Measurements from ENCODE around the gene PACRG. TPM values are rescaled to one million over a fixed set of nuclear protein-coding genes. Genes with fewer than 3 reads are reported as not detected.

PACRG gene
- total RNA-seq, 2 donors from 2014 or later = 1.7 TPM; not detected in 1

DNA sequence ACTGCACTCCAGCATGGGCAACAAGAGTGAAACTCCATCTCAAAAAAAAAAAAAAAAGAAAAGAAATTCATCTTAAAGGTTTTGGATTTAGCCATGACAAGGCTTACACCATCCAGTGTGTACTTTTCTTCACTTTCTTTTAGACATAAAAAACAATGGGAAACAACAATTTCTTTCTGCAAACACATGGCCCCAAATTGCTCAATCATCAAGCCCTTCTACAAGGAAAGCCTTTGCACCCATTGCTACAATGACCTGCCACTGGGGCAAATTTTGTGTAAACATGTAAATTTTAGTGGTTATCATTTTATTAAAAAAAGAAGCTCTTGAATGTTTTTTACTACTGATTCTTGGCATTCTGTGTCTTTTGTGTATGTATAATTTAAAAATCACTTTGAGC is 554.9 kb downstream of the PACRG start:
- DNase-seq = no peak
- intact Hi-C loops (cut with DNase I) = no loop called here
- Histone ChIP-seq H3K4me3 (no peak overlapping the region), H3K36me3 (no peaks in the 10 kb centered on the region), H3K4me1 (no peaks in the 10 kb centered on the region), H3K9me3 (no peaks in the 10 kb centered on the region), H3K9ac (ENCODE audit: low read depth in 2 of 2, low read length in 2 of 2) (no peak overlapping the region), H3K27me3 (no peaks in the 10 kb centered on the region), H3K27ac (no peak overlapping the region)
- TF ChIP-seq, protein P1, sequence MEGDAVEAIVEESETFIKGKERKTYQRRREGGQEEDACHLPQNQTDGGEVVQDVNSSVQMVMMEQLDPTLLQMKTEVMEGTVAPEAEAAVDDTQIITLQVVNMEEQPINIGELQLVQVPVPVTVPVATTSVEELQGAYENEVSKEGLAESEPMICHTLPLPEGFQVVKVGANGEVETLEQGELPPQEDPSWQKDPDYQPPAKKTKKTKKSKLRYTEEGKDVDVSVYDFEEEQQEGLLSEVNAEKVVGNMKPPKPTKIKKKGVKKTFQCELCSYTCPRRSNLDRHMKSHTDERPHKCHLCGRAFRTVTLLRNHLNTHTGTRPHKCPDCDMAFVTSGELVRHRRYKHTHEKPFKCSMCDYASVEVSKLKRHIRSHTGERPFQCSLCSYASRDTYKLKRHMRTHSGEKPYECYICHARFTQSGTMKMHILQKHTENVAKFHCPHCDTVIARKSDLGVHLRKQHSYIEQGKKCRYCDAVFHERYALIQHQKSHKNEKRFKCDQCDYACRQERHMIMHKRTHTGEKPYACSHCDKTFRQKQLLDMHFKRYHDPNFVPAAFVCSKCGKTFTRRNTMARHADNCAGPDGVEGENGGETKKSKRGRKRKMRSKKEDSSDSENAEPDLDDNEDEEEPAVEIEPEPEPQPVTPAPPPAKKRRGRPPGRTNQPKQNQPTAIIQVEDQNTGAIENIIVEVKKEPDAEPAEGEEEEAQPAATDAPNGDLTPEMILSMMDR (IDR thresholded peaks at IDR 0.05) = no peak

- Histone ChIP-seq H3K9ac (ENCODE audit: low read depth in 2 of 2, low read length in 2 of 2) (no peak overlapping the region), H3K4me1 (no peaks in the 10 kb centered on the region), H3K36me3 (no peaks in the 10 kb centered on the region), H3K27ac (no peak overlapping the region), H3K27me3 (no peaks in the 10 kb centered on the region), H3K4me3 (no peak overlapping the region), H3K9me3 (no peaks in the 10 kb centered on the region)
- TF ChIP-seq, protein P1 (IDR thresholded peaks at IDR 0.05) = no peak
- DNase-seq = no peak
- intact Hi-C loops (cut with DNase I) = no loop called here
These were observed 556.4 kb downstream of the PACRG start for GRCh38 chr6:163284151-163284550.

DNA sequence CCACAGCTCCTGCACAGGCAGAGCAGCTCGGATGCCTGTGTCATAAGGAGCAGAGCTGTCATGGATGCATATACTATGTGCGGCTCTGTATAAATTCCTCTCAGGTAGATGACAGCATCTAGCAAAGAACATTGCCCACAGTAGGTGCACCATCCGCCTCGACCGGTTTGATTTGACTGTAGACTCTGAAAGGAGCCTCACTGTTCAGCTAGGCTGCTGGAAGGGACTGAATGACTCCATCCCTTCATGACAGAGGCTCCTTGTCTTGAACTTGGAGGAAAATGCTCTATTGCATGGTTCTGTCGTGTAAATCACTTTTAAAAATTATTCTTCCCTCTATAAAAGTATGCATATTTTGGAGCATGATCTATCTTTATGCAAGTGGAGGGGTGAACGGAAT is 557.9 kb downstream of the PACRG start:
- TF ChIP-seq, protein P1 (IDR thresholded peaks at IDR 0.05) = no peak
- H3K9ac ChIP-seq (ENCODE audit: low read depth in 2 of 2, low read length in 2 of 2) = no peak overlapping the region
- H3K36me3 ChIP-seq = no peaks in the 10 kb centered on the region
- H3K4me1 ChIP-seq = no peaks in the 10 kb centered on the region
- intact Hi-C loops (cut with DNase I) = no loop called here
- no peak overlapping the region for H3K27ac ChIP-seq
- H3K4me3 ChIP-seq = no peak overlapping the region
- H3K9me3 ChIP-seq = no peaks in the 10 kb centered on the region
- no peaks in the 10 kb centered on the region for H3K27me3 ChIP-seq
- no peak for DNase-seq

GRCh38 chr6:163287626-163288025 is 559.9 kb downstream of the PACRG start:
- no peak overlapping the region for H3K9ac ChIP-seq (ENCODE audit: low read depth in 2 of 2, low read length in 2 of 2)
- H3K4me3 ChIP-seq = no peak overlapping the region
- DNase-seq = no peak
- no peaks in the 10 kb centered on the region for H3K9me3 ChIP-seq
- no peaks in the 10 kb centered on the region for H3K27me3 ChIP-seq
- H3K4me1 ChIP-seq = no peaks in the 10 kb centered on the region
- intact Hi-C loops (cut with DNase I) = no loop called here
- TF ChIP-seq, protein P1 (IDR thresholded peaks at IDR 0.05) = no peak
- H3K36me3 ChIP-seq = no peaks in the 10 kb centered on the region
- no peak overlapping the region for H3K27ac ChIP-seq

DNA sequence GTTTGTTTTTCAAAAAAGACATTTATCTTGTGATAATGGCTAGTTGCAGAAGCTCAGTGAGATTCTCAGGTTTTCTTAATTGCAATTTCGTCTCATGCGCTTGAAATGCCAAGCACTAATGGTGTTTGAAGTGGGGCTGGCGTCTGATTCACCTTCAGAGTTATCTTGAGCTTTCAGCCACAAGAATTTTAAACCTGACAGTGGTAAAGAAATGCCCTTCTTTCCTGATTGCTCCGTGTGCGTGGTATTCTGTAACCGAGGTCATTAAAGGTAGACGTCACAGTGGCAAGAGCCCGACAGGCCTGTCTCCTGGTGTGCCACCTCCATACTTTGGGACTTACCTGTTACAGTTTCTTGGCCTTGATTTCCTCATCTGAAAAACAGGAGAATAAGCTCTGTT is 560.3 kb downstream of the PACRG start:
- Histone ChIP-seq H3K36me3 (no peaks in the 10 kb centered on the region), H3K9ac (ENCODE audit: low read depth in 2 of 2, low read length in 2 of 2) (no peak overlapping the region), H3K9me3 (no peaks in the 10 kb centered on the region), H3K27me3 (no peaks in the 10 kb centered on the region), H3K27ac (no peak overlapping the region), H3K4me3 (no peak overlapping the region), H3K4me1 (no peaks in the 10 kb centered on the region)
- intact Hi-C loops (cut with DNase I) = no loop called here
- no peak for DNase-seq
- TF ChIP-seq, protein P1 (IDR thresholded peaks at IDR 0.05) = no peak

DNA sequence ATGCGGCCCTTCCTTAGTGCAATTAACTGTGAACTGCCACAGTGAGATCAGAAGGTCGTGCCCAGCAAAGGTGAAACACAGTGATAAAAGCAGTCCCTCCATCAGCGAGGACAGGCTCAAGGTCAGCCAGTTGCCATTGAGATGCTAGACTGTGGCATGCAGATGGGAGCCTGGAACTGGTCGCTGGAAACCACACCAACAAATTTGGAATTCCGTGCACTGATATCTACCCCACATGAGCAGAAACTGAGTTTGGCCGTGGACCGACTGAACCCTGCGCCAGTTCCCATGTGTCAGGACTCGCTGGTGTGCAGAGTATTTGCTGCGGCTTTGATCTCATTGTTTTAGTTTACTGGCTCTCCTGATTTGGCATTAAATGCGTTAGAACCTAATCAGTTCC is 561.1 kb downstream of the PACRG start:
- no peaks in the 10 kb centered on the region for H3K36me3 ChIP-seq
- no peaks in the 10 kb centered on the region for H3K27me3 ChIP-seq
- no peak overlapping the region for H3K4me3 ChIP-seq
- intact Hi-C loops (cut with DNase I) = no loop called here
- H3K9ac ChIP-seq (ENCODE audit: low read depth in 2 of 2, low read length in 2 of 2) = no peak overlapping the region
- H3K9me3 ChIP-seq = no peaks in the 10 kb centered on the region
- no peak overlapping the region for H3K27ac ChIP-seq
- no peaks in the 10 kb centered on the region for H3K4me1 ChIP-seq
- TF ChIP-seq, protein P1 (IDR thresholded peaks at IDR 0.05) = no peak
- DNase-seq = no peak
